HEK293T (cell line): ENCODE results near the gene CALM1.

Source experiments
- ARNT ChIP-seq: fragments of 450-650 bp; IDR thresholded peaks from 2 replicates; pipeline ENCODE4 v1.6.1; 2017; ENCODE audit warnings: mild to moderate bottlenecking
- BHLHE40 ChIP-seq: fragments of 450-650 bp; IDR thresholded peaks from 2 replicates; pipeline ENCODE4 v1.6.1; 2016; ENCODE audit warnings: mild to moderate bottlenecking, moderate library complexity, borderline replicate concordance
- FOXA1 ChIP-seq: fragments of 450-650 bp; IDR thresholded peaks from 2 replicates; pipeline ENCODE4 v1.6.1; 2016; ENCODE audit warnings: mild to moderate bottlenecking
- FOXK2 ChIP-seq: fragments of 450-650 bp; IDR thresholded peaks from 2 replicates; pipeline ENCODE4 v1.6.1; 2016; ENCODE audit warnings: mild to moderate bottlenecking
- FOXM1 ChIP-seq: fragments of 450-650 bp; IDR thresholded peaks from 2 replicates; pipeline ENCODE4 v1.6.1; 2017; ENCODE audit warnings: mild to moderate bottlenecking, borderline replicate concordance
- HDGF ChIP-seq: fragments of 450-650 bp; IDR thresholded peaks from 2 replicates; pipeline ENCODE4 v1.6.1; 2017; ENCODE audit warnings: antibody characterized with exemption, borderline replicate concordance
- L3MBTL2 ChIP-seq: fragments of 450-650 bp; conservative IDR thresholded peaks from 2 replicates; pipeline ENCODE4 v1.6.1; 2016; ENCODE audit warnings: mild to moderate bottlenecking
- LEF1 ChIP-seq: fragments of 450-650 bp; IDR thresholded peaks from 2 replicates; pipeline ENCODE4 v1.6.1; 2017; ENCODE audit warnings: mild to moderate bottlenecking, borderline replicate concordance
- NFRKB ChIP-seq: fragments of 450-650 bp; IDR thresholded peaks from 2 replicates; pipeline ENCODE4 v1.6.1; 2016; ENCODE audit warnings: mild to moderate bottlenecking, moderate library complexity
- PKNOX1 ChIP-seq: fragments of 450-650 bp; IDR thresholded peaks from 2 replicates; pipeline ENCODE4 v1.6.1; 2016
- SP1 ChIP-seq: fragments of 450-650 bp; IDR thresholded peaks from 2 replicates; pipeline ENCODE4 v1.6.1; 2017
- SUZ12 ChIP-seq: fragments of 450-650 bp; IDR thresholded peaks from 2 replicates; pipeline ENCODE4 v1.6.1; 2016; ENCODE audit warnings: mild to moderate bottlenecking
- TARDBP ChIP-seq: fragments of 450-650 bp; IDR thresholded peaks from 2 replicates; pipeline ENCODE4 v1.6.1; 2016
- ZNF384 ChIP-seq: fragments of 450-650 bp; IDR thresholded peaks from 2 replicates; pipeline ENCODE4 v1.6.1; 2016

- TF ChIP-seq SP1 (no peak), L3MBTL2 (no peak), NFRKB (no peak), FOXA1 (no peak), SUZ12 (no peak), TARDBP (no peak), ARNT (no peak), FOXM1 (no peak), LEF1 (no peak), BHLHE40 (no peak), FOXK2 (no peak), ZNF384 (no peak), HDGF (no peak), PKNOX1 (no peak)
Observed at GRCh38 chr14:90452366-90452765, 55.5 kb downstream of the CALM1 start.
